K562 (cell line): Measurements from ENCODE around the gene EIF5. TPM values are rescaled to one million over a fixed set of nuclear protein-coding genes. Genes with fewer than 3 reads are reported as not detected.

ENCODE experiments used
- ATAC-seq: fragments of 200-7000 bp; cut with Tn5 transposase; 3 replicates; pipeline ENCODE4 v1.9.1; 2020; ENCODE audit warnings: moderate library complexity
- BruUV-seq: library from RNA; stranded (reverse); fragments of 400-500 nt; replicated peaks from 2 replicates; lab custom pipeline; 2021; lab: Mats Ljungman, UMichigan
- CTCF ChIA-PET: fragments of 300-600 bp; formaldehyde crosslinking; extraction: SDS; loops from one replicate; lab custom pipeline; 2021; ENCODE audit warnings: low intra/inter-chr PET ratio; lab: Yijun Ruan, JAX
- POLR2A ChIA-PET: fragments of 300-600, 350-650 bp; sonication (Branson Sonifier 250); formaldehyde crosslinking; extraction: SDS; loops from one replicate; lab custom pipeline; 2021; ENCODE audit warnings: antibody characterized with exemption, inconsistent platforms; lab: Yijun Ruan, JAX
- DNase-seq, 4 experiments: peaks; one replicate each; pipeline versions ENCODE4 v3.0.0 to v3.0.0-alpha.2; 2011 to 2018; ENCODE audit warnings: low spot score in 3 of 4, mixed read lengths in 3 of 4; ENCODE audit errors: extremely low read depth in 1 of 4
- FAIRE-seq: peaks from 2 replicates; lab custom pipeline; 2011; peaks lifted over from hg19 to GRCh38; lab: Jason Lieb, UNC
- H2AFZ ChIP-seq: 2 replicates; pipeline ENCODE4 v1.6.0; 2011; ENCODE audit warnings: low read depth, low read length, control low read depth, inconsistent platforms
- H3K27ac ChIP-seq: fragments of 200-600 bp; 3 replicates; pipeline ENCODE4 v1.8.0; 2011; ENCODE audit warnings: low read depth, mild to moderate bottlenecking, control low read depth, inconsistent platforms, low read length, moderate library complexity, mixed read lengths; ENCODE audit errors: extremely low read depth
- H3K27me3 ChIP-seq, 2 experiments: fragments of 300-600 bp in 1 of 2; 2 replicates in 1 of 2; 3 replicates in 1 of 2; pipeline versions ENCODE4 v1.6.0 to v1.8.0; 2011; ENCODE audit warnings: inconsistent platforms in 2 of 2, low read length in 2 of 2, mild to moderate bottlenecking in 1 of 2, mixed read lengths in 1 of 2, moderate library complexity in 1 of 2; ENCODE audit not compliant: control insufficient read depth in 2 of 2, insufficient read depth in 2 of 2
- H3K36me3 ChIP-seq: fragments of 300-600 bp; 3 replicates; pipeline ENCODE4 v1.8.0; 2011; ENCODE audit warnings: mild to moderate bottlenecking, low read length, inconsistent platforms; ENCODE audit not compliant: control insufficient read depth, insufficient read depth
- H3K4me1 ChIP-seq, 2 experiments: fragments of 200-600 bp in 1 of 2; replicated peaks in 1 of 2; 2 replicates in 1 of 2; 3 replicates in 1 of 2; pipeline versions ENCODE4 v1.5.1 to v1.8.0; 2011; ENCODE audit warnings: inconsistent platforms in 2 of 2, low read length in 2 of 2, mild to moderate bottlenecking in 1 of 2, mixed read lengths in 1 of 2, moderate library complexity in 1 of 2; ENCODE audit not compliant: control insufficient read depth in 2 of 2, insufficient read depth in 2 of 2
- H3K4me2 ChIP-seq: 2 replicates; pipeline ENCODE4 v1.6.1; 2011; ENCODE audit warnings: low read length, control low read depth, inconsistent platforms, mixed read lengths; ENCODE audit not compliant: insufficient read depth
- H3K4me3 ChIP-seq: fragments of 200-600 bp; sonication (generic), shearing (Covaris generic); 2 replicates; pipeline ENCODE4 v1.5.1; 2016; ENCODE audit warnings: control low read depth, inconsistent platforms
- H3K79me2 ChIP-seq: fragments of 200-600 bp; 3 replicates; pipeline ENCODE4 v1.8.0; 2011; ENCODE audit warnings: low read length, inconsistent platforms; ENCODE audit not compliant: control insufficient read depth, insufficient read depth
- H3K9ac ChIP-seq, 2 experiments: 2 replicates each; pipeline versions ENCODE4 v1.6.0 to v1.6.1; 2011; ENCODE audit warnings: low read depth in 2 of 2, low read length in 2 of 2, control low read depth in 1 of 2, inconsistent platforms in 1 of 2, mild to moderate bottlenecking in 1 of 2, mixed read lengths in 1 of 2; ENCODE audit not compliant: insufficient read depth in 1 of 2
- H3K9me1 ChIP-seq: one replicate; pipeline ENCODE4 v1.6.0; 2011; ENCODE audit warnings: inconsistent platforms, mild to moderate bottlenecking, low read length, moderate library complexity; ENCODE audit not compliant: control insufficient read depth, insufficient read depth
- H3K9me3 ChIP-seq: replicated peaks from 2 replicates; pipeline ENCODE4 v1.5.1; 2011; ENCODE audit warnings: low read depth, low read length, inconsistent platforms; ENCODE audit not compliant: control insufficient read depth, insufficient read depth
- H4K20me1 ChIP-seq: replicated peaks from 2 replicates; pipeline ENCODE4 v1.6.1; 2011; ENCODE audit warnings: low read length, inconsistent platforms, mixed read lengths; ENCODE audit not compliant: control insufficient read depth, insufficient read depth
- DNMT1 ChIP-seq: fragments of 450-650 bp; IDR thresholded peaks from 2 replicates; pipeline ENCODE4 v1.6.1; 2016; ENCODE audit warnings: antibody characterized with exemption, mild to moderate bottlenecking
- ELK1 ChIP-seq: sonication (generic); formaldehyde crosslinking; IDR thresholded peaks from 2 replicates; pipeline ENCODE4 v1.8.1; 2022; ENCODE audit warnings: missing genetic modification reagents
- GMEB1 ChIP-seq: fragments of 250-450 bp; sonication (Bioruptor Pico); IDR thresholded peaks from 2 replicates; pipeline ENCODE4 v1.4.0; 2020; ENCODE audit warnings: mild to moderate bottlenecking
- IRF2 ChIP-seq: sonication (generic); formaldehyde crosslinking; IDR thresholded peaks from 2 replicates; pipeline ENCODE4 v1.8.1; 2022; ENCODE audit warnings: mild to moderate bottlenecking, missing genetic modification reagents
- PHB ChIP-seq: fragments of 250-450 bp; sonication (Bioruptor Pico); IDR thresholded peaks from 2 replicates; pipeline ENCODE4 v1.5.0; 2021
- PTRF ChIP-seq: fragments of 450-650 bp; IDR thresholded peaks from 2 replicates; pipeline ENCODE4 v1.6.1; 2016; ENCODE audit warnings: mild to moderate bottlenecking, missing genetic modification characterization, missing compliant biosample characterization
- WGBS: fragments of 100-300 bp; shearing (Covaris generic); methylation state at CpG from one replicate; pipeline ENCODE4 v1.1.6; 2016; ENCODE audit warnings: low coverage, mixed read lengths; ENCODE audit not compliant: insufficient coverage; ENCODE audit errors: missing lambda C conversion rate; 5-methylcytosine and 5-hydroxymethylcytosine counted together
- in situ Hi-C: fragments of 300-500 bp; cut with MboI; formaldehyde crosslinking; loops from 4 replicates; pipeline ENCODE4 v1.15.0; 2018; ENCODE audit warnings: inconsistent platforms, mixed read lengths
- intact Hi-C: fragments of 100-400 bp; cut with micrococcal nuclease; formaldehyde crosslinking; loops from 2 replicates; pipeline ENCODE4 v1.14.2; 2022
- polyA plus RNA-seq, 8 experiments: library from polyadenylated mRNA; depleted of rRNA in 4 of 8; stranded (reverse) in 5 of 8; unstranded in 3 of 8; fragments of >200 nt; fragmentation: Nextera tagmentation in 2 of 8; fragmentation: Illumina TruSeq in 1 of 8; extraction: Ambion mirVana in 2 of 8; extraction: Trizol in 1 of 8; gene quantifications; 2 replicates each; pipeline versions ENCODE4 v1.2.1 to v1.2.3, GENCODE V29; 2011 to 2014; ENCODE audit warnings: inconsistent platforms in 1 of 8, missing spikeins in 1 of 8
- total RNA-seq, 7 experiments: library from RNA; depleted of rRNA in 6 of 7; stranded (reverse); fragments of >200 nt in 6 of 7; fragmentation: Illumina TruSeq in 2 of 7; extraction: Trizol in 2 of 7; gene quantifications; 2 replicates each; pipeline versions ENCODE4 v1.2.1 to v1.2.3, GENCODE V29; 2011 to 2021; ENCODE audit warnings: low replicate concordance in 1 of 7

The EIF5 gene
- total and polyA plus RNA-seq, 9 of the 15 experiments (the other 6 are each of a cell fraction or from before 2014, with no cell fraction given): 92.7 to 442 (median 190) TPM

GRCh38 chr14:103312006-103312635, 21.9 kb upstream of the EIF5 start:
- no peak overlapping the region for H3K27ac ChIP-seq
- no peak overlapping the region for H2AFZ ChIP-seq
- no peaks in the 10 kb centered on the region for H3K27me3 ChIP-seq
- no peak for ATAC-seq
- POLR2A ChIA-PET: no interaction called here
- no peaks in the 10 kb centered on the region for H3K9me1 ChIP-seq
- no peak for TF ChIP-seq IRF2 (CRISPR knock-in tag)
- TF ChIP-seq PTRF (tag): no peak
- no peak for TF ChIP-seq GMEB1 (CRISPR knock-in tag)
- TF ChIP-seq ELK1 (CRISPR knock-in tag): no peak
- TF ChIP-seq DNMT1: no peak
- no peak for TF ChIP-seq PHB
- TF ChIP-seq, all 486 proteins: peak for 0
- Histone ChIP-seq H3K79me2 (no peaks in the 10 kb centered on the region), H3K9ac (peak overlapping the region in 1 of 2 experiments; percentile 42; a peak in 1 of 4 replicates), H3K4me2 (no peak overlapping the region), H4K20me1 (no peaks in the 10 kb centered on the region), H3K4me3 (no peak overlapping the region), H3K9me3 (no peaks in the 10 kb centered on the region), H3K36me3 (no peaks in the 10 kb centered on the region), H3K4me1 (peaks cover 29 to 60% of the 10 kb centered on the region in 2 experiments)
- 92% methylated on average over 10 of the region's 14 CpGs for WGBS
- intact Hi-C loops: no loop called here
- no TSS peak for BruUV-seq
- CTCF ChIA-PET: no interaction called here
- DNase-seq: no peak
- FAIRE-seq: no peak
- in situ Hi-C loops: no loop called here
